T-helper 2 cell treated with Interferon-gamma antibody and Interleukin-4, amounts not matched to agents 100 ng/mL and 5 ng/mL, for 36 hours (primary cell): ENCODE data around the gene GSTA1. TPM values are rescaled to one million over a fixed set of nuclear protein-coding genes. Genes with fewer than 3 reads are reported as not detected.
"Not testable (repeated sequence)": the region's sequence is repeated elsewhere in the genome, so short reads cannot be mapped to it uniquely, and the experiment has no call there.

Experiments used
- intact Hi-C: fragments of 100-400 bp; cut with micrococcal nuclease; formaldehyde crosslinking; loops from one replicate; pipeline ENCODE4 v1.15.1; 2023
- total RNA-seq: library from RNA; stranded (reverse); gene quantifications from 2 replicates; pipeline ENCODE4 v1.2.3, GENCODE V29; 2022

The GSTA1 gene
- total RNA-seq, 1 donor from 2014 or later, result not detected

GRCh38 chr6:52808660-52809059 is 5.0 kb upstream of the GSTA1 start:
- intact Hi-C loops, result no loop called here

GRCh38 chr6:52802806-52803205 is 810 bp downstream of the GSTA1 start:
- intact Hi-C loops, result no loop called here

GRCh38 chr6:52801188-52801841 is 2.3 kb downstream of the GSTA1 start:
- intact Hi-C loops, result no loop called here

GRCh38 chr6:52799272-52799671 is 4.3 kb downstream of the GSTA1 start:
- intact Hi-C loops, result not testable (repeated sequence)

- intact Hi-C loops, result not testable (repeated sequence)
Measured at GRCh38 chr6:52794366-52794765, 9.2 kb downstream of the GSTA1 start.

GRCh38 chr6:52790861-52791260 is 12.8 kb downstream of the GSTA1 start:
- intact Hi-C loops, result no loop called here

GRCh38 chr6:52789658-52790057 is 14.0 kb downstream of the GSTA1 start:
- intact Hi-C loops, result not testable (repeated sequence)

- intact Hi-C loops, result no loop called here
Measured at GRCh38 chr6:52788478-52788877, 15.1 kb downstream of the GSTA1 start.

- intact Hi-C loops, result no loop called here
Measured at GRCh38 chr6:52787917-52788316, 15.7 kb downstream of the GSTA1 start.

GRCh38 chr6:52786249-52786956 is 17.2 kb downstream of the GSTA1 start:
- intact Hi-C loops, result no loop called here

- intact Hi-C loops, result not testable (repeated sequence)
Measured at GRCh38 chr6:52782696-52783274, 20.8 kb downstream of the GSTA1 start.

- intact Hi-C loops, result not testable (repeated sequence)
Measured at GRCh38 chr6:52782209-52782608, 21.4 kb downstream of the GSTA1 start.

GRCh38 chr6:52779237-52779636 is 24.4 kb downstream of the GSTA1 start:
- intact Hi-C loops, result no loop called here

- intact Hi-C loops, result not testable (repeated sequence)
Measured at GRCh38 chr6:52776711-52777351, 26.8 kb downstream of the GSTA1 start.

- intact Hi-C loops, result not testable (repeated sequence)
Measured at GRCh38 chr6:52769399-52769798, 34.2 kb downstream of the GSTA1 start.

GRCh38 chr6:52767658-52768057 is 36.0 kb downstream of the GSTA1 start:
- intact Hi-C loops, result not testable (repeated sequence)

GRCh38 chr6:52763322-52763916 is 40.2 kb downstream of the GSTA1 start, which contains the start of gene GSTA2:
Gene GSTA2 (minus strand): TSS chr6:52763475. CDS start chr6:52757947, 5,528 bp downstream.
- intact Hi-C loops, result not testable (repeated sequence)

GRCh38 chr6:52761673-52762491 is 41.7 kb downstream of the GSTA1 start:
- intact Hi-C loops, result not testable (repeated sequence)

- intact Hi-C loops, result no loop called here
Measured at GRCh38 chr6:52760105-52760765, 43.4 kb downstream of the GSTA1 start.

GRCh38 chr6:52759085-52759484 is 44.5 kb downstream of the GSTA1 start:
- intact Hi-C loops, result no loop called here
